UCSD-AML1 (cell line): ENCODE results near the gene PPT2.
A peak's percentile ranks its signal among the peaks of the same experiment; 100 is the strongest.

Experiments used
- DNase-seq: peaks from one replicate; lab custom pipeline; 2025; ENCODE audit not compliant: unreplicated experiment; lab: John Stamatoyannopoulos, UW

Gene PPT2, protein sequence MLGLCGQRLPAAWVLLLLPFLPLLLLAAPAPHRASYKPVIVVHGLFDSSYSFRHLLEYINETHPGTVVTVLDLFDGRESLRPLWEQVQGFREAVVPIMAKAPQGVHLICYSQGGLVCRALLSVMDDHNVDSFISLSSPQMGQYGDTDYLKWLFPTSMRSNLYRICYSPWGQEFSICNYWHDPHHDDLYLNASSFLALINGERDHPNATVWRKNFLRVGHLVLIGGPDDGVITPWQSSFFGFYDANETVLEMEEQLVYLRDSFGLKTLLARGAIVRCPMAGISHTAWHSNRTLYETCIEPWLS

DNA sequence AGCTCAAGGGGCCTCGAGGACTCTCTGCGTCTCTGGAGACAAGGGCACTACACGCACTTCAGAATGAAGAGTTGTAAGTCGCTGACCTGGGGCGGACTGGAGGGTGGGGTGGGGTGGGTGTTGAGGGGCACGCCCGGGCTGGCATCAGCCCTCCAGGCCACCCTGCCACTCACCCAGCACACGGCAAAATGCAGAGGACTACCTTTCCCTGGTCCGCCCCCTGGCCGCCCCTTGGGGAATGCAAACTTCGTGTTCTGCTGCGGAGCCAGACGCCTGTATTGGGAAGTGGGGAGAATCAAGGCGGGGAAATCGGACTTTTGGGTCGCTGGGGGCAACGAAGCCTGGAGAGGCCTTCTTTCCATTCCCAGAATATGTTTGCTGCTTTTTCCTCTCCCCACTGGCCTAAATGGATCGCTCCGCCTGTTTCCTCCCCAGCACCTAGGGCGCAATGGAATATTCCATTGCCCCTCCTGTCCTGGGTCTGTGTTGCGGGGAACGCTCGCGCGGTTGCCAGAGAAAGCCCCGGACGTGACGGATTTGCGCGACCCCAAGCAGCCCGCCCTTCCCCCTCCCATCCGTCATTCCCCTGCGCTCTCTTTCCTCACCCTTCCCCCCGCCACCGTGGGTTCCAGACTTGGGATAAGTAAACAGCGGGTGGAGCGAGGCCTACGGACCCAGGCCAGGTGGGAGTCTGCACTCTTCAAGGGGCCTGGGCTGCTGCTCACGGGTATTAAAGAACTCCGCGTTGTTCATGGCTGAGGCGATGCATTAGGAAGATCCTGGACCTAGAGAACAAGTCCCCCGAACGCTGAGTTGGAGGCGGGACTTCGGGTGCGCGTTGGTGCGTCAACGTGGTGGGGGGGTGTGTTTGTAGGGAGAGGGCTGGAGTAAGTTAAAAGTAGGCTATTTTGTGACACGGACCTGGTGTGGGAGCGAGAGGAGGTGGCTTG lies at the start of gene PPT2:
PPT2 (plus strand) TSS at position 578 of the 950 bp plus-strand sequence. CDS start 454 bp downstream, outside the sequence.
- peak; percentile 89 for DNase-seq

- peak; percentile 33 for DNase-seq
These were observed 48.5 kb upstream of the PPT2 start for GRCh38 chr6:32105433-32105832.

- no peak for DNase-seq
These were observed 46.5 kb upstream of the PPT2 start for GRCh38 chr6:32107406-32107805.

DNA sequence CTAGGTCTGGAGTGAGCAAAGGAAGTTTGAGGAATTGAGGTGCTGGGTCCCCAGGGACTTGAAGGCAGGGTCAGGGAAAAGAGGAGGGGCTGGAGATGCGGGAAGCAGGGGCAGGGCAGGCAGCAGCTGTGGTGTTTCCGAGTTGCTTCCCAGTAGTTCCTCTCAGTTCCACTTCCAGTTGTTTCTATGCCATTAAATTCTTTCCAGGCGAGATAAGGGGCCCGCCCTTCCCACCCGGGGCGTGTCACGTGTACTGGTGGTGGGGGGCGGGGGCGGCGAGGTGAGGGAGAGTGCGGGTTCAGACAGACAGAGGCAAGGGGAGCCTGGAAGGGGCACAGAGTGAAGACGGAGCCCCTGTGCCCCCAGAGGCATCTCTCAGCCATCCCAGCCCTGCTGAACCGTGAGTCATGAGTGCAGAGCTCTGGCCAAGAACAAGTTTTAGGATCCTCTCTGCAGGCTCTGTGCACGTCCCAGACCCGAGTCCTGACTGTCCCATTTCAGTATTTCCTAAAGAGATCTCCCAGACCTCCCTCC lies 45.8 kb upstream of the PPT2 start:
- DNase-seq = no peak

DNA sequence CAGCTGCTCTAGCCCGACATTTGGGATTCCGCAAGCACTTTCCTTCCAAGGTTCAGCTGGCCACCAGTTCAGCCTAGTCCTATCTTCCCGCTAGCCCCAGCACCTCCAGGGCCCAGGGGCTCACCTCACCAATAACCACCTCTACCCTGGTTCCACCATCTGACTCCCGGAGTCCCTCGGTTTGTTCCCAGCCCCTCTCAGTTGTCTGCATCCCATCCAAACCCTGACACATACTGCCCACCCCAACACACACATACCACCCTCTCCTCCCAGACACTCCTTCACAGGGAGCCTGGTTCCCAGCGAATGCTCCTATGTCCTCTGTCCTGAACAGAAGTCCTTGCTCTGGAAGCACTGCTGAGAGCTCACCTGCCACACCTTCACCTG lies 45.2 kb upstream of the PPT2 start:
- no peak for DNase-seq

DNA sequence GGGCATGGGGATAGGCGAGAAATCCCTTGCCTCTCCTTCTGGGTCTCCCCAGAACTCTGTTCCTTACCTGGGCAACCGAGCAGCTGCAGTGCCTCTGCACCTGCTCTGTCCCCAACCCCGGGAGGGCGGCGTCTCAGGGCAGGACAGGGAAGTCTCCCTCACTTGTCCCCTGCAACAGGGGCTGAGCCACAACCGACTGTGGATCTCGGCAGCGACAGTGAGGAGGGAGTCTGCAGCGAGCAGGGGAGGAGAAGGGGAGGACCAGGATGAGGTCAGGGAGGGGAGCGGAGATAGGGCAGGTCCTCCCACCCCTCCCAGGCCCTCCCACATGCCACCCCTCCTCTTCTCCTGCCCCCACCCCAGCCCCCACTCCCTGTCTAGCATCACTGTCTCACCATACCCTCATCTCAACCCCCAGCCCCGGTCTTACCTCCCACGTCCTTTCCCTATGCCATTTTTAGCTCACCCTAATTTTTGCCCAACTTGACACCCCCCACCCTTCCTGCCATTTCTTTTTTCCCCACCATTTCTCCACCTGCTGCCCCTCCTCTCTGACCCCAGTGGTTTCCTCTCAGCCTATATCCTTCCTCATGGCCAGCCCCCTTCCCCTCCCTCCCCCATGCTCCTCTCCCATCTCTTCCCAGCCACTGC lies 44.7 kb upstream of the PPT2 start, which contains the start of gene TNXB:
TNXB (minus strand) TSS at position 225 of the 651 bp plus-strand sequence. CDS start 11,140 bp downstream, outside the sequence.
- DNase-seq = peak; percentile 64

- DNase-seq = no peak
These were observed 44.2 kb upstream of the PPT2 start for GRCh38 chr6:32109765-32110160.

DNA sequence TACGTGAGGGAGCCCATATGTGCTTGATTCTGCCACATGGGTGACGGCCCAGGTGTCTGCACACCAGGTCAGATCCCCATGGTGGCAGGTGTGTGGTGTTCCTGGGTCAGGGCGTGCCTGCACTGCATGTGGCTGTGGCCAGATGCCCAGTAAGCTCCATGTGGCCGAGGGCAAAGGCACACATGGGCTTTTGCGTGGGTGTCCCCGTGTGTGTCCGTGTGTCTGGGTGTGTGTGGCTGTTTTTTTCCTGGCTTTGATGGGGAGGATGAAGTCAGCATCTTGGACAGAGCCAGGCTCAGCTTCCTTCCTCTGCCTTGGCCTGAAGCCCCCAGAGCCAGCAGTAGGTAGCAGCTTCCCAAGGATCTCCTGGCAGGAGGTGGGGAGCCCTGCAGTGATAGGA lies 43.3 kb upstream of the PPT2 start:
- DNase-seq = no peak

DNA sequence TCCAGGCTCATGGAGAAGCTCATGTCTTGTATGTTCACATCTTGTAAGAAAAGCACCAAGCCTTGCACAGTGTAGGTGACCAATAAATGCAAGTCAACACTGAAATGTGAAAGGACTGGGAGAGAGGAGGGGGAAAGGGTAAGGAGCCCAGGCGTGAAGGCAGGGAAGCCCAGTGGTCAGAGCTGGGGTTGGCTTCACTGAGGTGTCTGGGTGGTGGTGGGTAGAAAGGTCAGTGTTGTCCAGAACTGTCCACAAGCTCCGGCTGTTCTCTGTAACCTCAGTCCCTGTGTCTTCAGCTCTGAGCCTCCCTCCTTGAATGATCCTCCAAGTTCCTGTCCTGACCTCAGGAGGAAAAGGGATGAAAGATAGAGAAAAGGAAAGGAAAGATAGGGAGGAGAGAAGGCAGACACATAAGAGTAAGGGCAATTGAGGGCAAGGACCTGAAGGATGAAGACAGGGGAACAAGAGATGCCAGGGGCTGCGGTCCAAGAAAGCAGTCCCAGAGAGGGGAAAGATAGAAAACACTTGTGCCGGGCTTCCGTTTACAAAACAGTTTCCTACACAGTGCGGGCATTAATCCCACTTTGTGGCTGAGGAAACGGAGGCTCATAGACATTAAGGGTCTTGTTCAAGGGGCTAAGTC lies 42.4 kb upstream of the PPT2 start:
- DNase-seq = no peak

DNA sequence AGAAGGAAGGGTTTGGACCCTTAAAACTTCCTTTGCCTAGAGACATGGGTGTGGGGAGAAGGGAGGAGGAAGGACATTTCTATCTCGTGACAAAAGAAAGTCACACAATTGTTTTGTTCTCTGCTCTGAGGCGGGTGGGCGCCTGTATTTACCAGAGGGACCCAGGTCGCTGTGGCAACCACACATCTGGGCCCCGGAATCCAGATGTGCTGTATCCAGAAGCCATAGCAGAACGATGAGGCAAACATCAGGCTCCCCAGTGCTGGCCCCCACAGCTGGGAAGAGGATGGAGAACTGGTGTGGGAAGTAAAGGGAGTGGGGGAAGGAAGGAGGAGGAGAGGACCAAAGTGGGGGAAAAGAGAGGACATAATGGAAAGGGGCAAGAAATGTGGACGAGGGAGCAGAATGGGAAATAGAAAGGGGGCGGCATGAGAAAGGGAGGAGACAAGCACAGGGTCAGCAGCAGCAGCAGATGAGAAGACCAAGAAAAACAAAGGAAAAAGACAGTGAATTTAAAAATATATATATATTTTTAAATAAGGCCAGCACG lies 41.4 kb upstream of the PPT2 start:
- DNase-seq = no peak

DNA sequence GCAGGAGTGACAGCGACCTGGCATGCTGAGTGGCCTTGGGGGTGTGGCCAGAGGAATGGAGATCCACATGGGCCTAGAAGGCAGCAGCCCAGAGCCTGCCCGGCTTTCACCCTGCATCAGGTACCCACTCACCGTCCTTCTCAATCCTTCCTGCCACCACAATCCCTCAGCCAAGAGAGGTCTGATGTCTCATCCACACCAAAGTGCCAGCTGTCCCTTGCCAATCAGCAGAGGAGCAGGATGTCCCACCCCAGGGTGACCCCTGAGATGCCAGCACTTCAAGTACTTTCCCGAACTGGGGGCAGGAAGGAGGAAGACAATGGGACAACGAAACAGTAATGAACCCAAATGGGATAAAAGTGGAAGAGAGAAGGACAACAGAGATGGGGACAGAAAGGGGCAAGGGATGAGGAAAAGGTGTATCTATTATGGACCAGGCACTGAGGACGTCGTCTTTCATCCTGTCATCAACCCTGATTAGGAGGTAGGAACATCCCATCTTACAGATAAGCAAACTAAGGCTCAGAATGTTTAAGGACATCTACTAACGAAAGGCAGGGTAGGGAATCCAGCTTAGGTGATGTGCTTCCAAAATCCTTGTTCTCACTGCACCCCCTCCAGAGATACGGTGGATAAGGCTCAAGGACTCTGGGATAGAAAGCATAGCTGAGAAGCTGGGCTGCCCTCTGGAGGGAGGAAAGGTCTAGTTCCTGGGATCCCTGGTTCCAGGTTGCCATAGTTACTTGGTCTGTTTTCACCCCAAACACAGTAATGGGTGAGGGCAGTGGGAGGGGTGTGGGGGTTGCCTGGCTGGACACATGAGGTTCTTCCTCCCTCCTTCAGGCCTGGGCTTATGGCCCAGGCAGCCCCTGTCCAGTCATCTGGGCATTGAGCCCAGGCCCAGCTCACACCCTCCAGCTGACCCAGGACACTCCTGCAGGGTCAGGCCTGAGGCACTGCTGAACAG lies 40.3 kb upstream of the PPT2 start:
- DNase-seq = no peak

GRCh38 chr6:32114796-32115195 lies 39.1 kb upstream of the PPT2 start:
- DNase-seq = no peak

- DNase-seq = no peak
These were observed 38.3 kb upstream of the PPT2 start for GRCh38 chr6:32115623-32116022.

- DNase-seq = no peak
These were observed 37.3 kb upstream of the PPT2 start for GRCh38 chr6:32116674-32117073.

GRCh38 chr6:32117461-32117860 lies 36.5 kb upstream of the PPT2 start:
- DNase-seq = no peak

DNA sequence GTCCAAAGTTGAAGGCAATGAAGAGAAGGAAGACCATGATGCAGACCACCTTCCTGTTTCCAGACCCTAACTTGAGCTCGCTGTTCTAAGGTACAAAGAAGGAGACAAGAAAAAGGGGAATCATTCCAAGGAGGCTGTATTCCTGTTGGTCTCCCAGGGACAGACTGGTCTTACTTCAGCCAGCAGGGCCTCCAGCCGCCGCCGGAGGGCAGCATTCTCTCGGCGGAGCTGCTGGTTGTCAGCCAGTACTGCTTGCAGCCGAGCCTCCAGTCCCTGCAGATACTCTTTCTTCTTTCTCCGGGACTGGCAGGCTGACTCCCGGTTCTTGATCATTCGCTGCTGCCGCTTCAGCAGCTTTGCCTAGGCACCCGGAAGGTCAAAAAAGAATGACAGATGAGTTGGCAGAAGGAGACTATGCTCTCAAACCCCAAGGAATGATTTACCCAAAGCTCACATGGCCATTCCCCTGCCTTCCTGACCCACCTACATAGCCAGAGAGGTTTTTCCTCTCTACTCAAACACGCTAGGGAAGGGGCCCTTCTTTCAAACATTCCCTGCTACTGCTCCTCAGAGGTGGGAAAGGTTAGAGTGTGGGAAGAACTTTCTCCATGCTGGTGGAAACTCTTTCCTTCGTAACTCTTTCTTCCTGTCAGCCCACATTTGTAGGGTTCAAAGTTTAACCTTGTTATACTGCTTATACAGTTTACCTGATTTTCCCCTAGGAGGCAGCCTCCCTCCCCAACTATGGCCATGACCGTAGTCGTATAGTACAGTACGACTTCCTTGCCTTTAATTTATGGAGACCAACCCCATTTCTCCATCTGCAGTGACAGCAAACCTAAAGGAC lies 34.9 kb upstream of the PPT2 start:
- peak; percentile 82 for DNase-seq

DNA sequence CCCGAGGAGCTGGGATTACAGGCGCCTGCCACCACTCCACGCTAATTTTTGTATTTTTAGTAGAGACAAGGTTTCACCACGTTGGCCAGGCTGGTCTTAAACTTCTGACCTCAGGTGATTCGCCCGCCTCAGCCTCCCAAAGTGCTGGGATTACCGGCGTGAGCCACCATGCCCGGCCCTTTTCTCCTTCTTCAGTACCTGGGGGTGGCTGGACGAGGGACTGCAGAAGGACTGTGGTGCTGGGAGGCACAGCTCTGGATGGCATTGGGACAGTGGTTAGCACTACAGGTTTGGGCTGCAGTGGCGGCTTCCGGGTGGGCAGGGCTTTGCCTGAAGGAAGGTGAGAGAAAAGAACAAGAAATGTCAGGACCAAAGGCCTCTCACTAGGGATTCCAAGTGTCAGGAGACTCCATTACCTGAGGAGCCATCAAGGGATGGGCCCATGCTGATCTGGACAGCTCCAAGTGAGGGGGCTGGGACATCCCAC lies 33.3 kb upstream of the PPT2 start:
- no peak for DNase-seq

DNA sequence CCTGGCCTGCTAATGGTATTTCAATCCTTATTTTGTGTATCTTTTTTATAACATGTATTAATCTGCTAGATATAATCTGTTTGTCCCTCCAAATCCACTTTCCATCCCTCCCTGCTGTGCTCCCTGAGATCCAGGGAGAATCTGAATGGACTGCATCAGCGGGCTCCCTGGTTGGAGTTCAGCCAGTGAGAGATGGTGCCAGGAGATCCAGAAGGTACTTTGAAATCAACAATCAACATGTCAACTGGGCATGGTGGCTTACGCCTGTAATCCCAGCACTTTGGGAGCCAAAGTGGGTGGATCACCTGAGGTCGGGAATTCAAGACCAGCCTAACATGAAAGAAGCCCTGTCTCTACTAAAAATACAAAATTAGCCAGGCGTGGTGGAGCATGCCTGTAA lies 30.3 kb upstream of the PPT2 start:
- DNase-seq = no peak
